Lower lobe of right lung (tissue), 2 donors: Measurements from ENCODE around the gene PPM1J. TPM values are rescaled to one million over a fixed set of nuclear protein-coding genes. Genes with fewer than 3 reads are reported as not detected.

Source experiments
- ATAC-seq, 2 donors: fragments of 200-7000 bp; cut with Tn5 transposase; one replicate each; pipeline ENCODE4 v1.9.1; 2020 to 2022; ENCODE audit warnings: mild to moderate bottlenecking in 2 of 2, moderate library complexity in 2 of 2
- DNase-seq: peaks from one replicate; pipeline ENCODE4 v3.0.0-alpha.2; 2020
- H3K27ac ChIP-seq: fragments of 200-600 bp; one replicate; pipeline ENCODE4 v1.8.0; 2022
- H3K27me3 ChIP-seq: fragments of 200-600 bp; one replicate; pipeline ENCODE4 v1.8.0; 2022; ENCODE audit warnings: low read depth
- H3K36me3 ChIP-seq: fragments of 200-600 bp; one replicate; pipeline ENCODE4 v1.8.0; 2022; ENCODE audit warnings: mild to moderate bottlenecking
- H3K4me1 ChIP-seq: fragments of 200-600 bp; one replicate; pipeline ENCODE4 v1.8.0; 2022
- H3K4me3 ChIP-seq: fragments of 200-600 bp; one replicate; pipeline ENCODE4 v1.8.0; 2022; ENCODE audit warnings: mild to moderate bottlenecking
- H3K9me3 ChIP-seq: fragments of 200-600 bp; one replicate; pipeline ENCODE4 v1.8.0; 2022
- CTCF ChIP-seq: fragments of 200-600 bp; IDR thresholded peaks from one replicate; pipeline ENCODE4 v1.8.0; 2022; ENCODE audit warnings: antibody characterized with exemption, mild to moderate bottlenecking
- intact Hi-C: fragments of 100-400 bp; cut with DNase I; formaldehyde crosslinking; loops from one replicate; pipeline ENCODE4 v1.11.0; 2022
- total RNA-seq: library from RNA; stranded (reverse); fragmentation: NEBNext Ultra II Directional; extraction: Animal tissue kit (Norgen Biotek cat#: 25700); gene quantifications from one replicate; pipeline ENCODE4 v1.2.1, GENCODE V29; 2021
- donor health status: DM: no; HTN: yes; CAD: no; lungs with severe emphysema.

Gene PPM1J
- total RNA-seq, 1 donor from 2014 or later, result 0.30 TPM

- Histone ChIP-seq H3K4me1 (no peaks in the 10 kb centered on the region), H3K27ac (no peak overlapping the region), H3K36me3 (no peaks in the 10 kb centered on the region), H3K9me3 (no peaks in the 10 kb centered on the region), H3K27me3 (peaks cover 7% of the 10 kb centered on the region), H3K4me3 (no peak overlapping the region)
- ATAC-seq, result no peak
- no peak for TF ChIP-seq CTCF
- intact Hi-C loops, result no loop called here
- no peak for DNase-seq
These were observed 39.0 kb upstream of the PPM1J start for GRCh38 chr1:112754116-112754628.

GRCh38 chr1:112748396-112748795, 33.3 kb upstream of the PPM1J start:
- ATAC-seq, result no peak
- intact Hi-C loops, result no loop called here
- Histone ChIP-seq H3K9me3 (no peaks in the 10 kb centered on the region), H3K4me1 (peaks cover 10% of the 10 kb centered on the region), H3K27ac (no peak overlapping the region), H3K27me3 (peaks cover 32% of the 10 kb centered on the region), H3K4me3 (no peak overlapping the region), H3K36me3 (no peaks in the 10 kb centered on the region)
- no peak for DNase-seq
- TF ChIP-seq CTCF, result no peak

GRCh38 chr1:112744009-112744578, 29.0 kb upstream of the PPM1J start:
- ATAC-seq (peak; percentile 73), DNase-seq (no peak)
- intact Hi-C loops, result no loop called here
- no peak overlapping the region for H3K27ac ChIP-seq
- peaks cover 52% of the 10 kb centered on the region for H3K27me3 ChIP-seq
- no peaks in the 10 kb centered on the region for H3K9me3 ChIP-seq
- H3K36me3 ChIP-seq, result no peaks in the 10 kb centered on the region
- TF ChIP-seq CTCF, result no peak
- H3K4me3 ChIP-seq, result peak overlapping the region; percentile 6
- peaks cover 10% of the 10 kb centered on the region for H3K4me1 ChIP-seq

GRCh38 chr1:112743174-112744008, 28.3 kb upstream of the PPM1J start:
- Histone ChIP-seq H3K9me3 (no peaks in the 10 kb centered on the region), H3K4me3 (no peak overlapping the region), H3K27ac (no peak overlapping the region), H3K27me3 (peaks cover 52% of the 10 kb centered on the region), H3K4me1 (peaks cover 10% of the 10 kb centered on the region), H3K36me3 (no peaks in the 10 kb centered on the region)
- DNase-seq (no peak), ATAC-seq (peak; percentile 26 to 61)
- no peak for TF ChIP-seq CTCF
- intact Hi-C loops, result no loop called here

- intact Hi-C loops, result no loop called here
- DNase-seq (no peak), ATAC-seq (no peak)
- Histone ChIP-seq H3K36me3 (no peaks in the 10 kb centered on the region), H3K27ac (no peak overlapping the region), H3K9me3 (no peaks in the 10 kb centered on the region), H3K4me3 (no peak overlapping the region), H3K4me1 (no peaks in the 10 kb centered on the region), H3K27me3 (peaks cover 12% of the 10 kb centered on the region)
- TF ChIP-seq CTCF, result no peak
These were observed 22.4 kb upstream of the PPM1J start for GRCh38 chr1:112737573-112737972.
